ENCODE results near the gene ST3GAL4. TPM values are rescaled to one million over a fixed set of nuclear protein-coding genes. Genes with fewer than 3 reads are reported as not detected.
"Not testable (repeated sequence)": the region's sequence is repeated elsewhere in the genome, so short reads cannot be mapped to it uniquely, and the experiment has no call there.

The ST3GAL4 gene
- total RNA-seq, 1 donor from 2014 or later, result 19.1 TPM

DNA sequence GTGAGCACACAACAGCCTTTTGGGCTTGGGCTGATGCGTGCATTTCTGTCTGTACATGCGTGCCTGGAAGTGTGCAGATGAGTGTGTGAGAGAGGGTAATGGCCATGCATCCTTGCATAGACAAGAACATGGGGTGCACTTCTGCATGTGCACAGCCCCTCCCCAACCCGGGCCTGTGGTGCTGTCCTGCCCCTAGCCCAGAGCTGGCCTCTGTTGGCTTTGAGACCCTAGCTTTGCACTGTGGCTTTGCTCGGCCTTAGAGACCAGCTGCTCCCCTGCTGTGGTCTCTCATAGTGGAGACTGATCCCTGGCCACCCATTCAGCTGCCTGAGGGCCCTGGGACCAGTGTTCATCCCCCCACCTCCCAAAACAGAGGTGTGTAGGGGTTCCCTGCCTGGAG, 25.4 kb downstream of the ST3GAL4 start:
- Mint-ChIP-seq H3K36me3 (peaks cover 7% of the 10 kb centered on the region), H3K27ac (no peak overlapping the region), H3K27me3 (no peaks in the 10 kb centered on the region), H3K4me3 (no peak overlapping the region), H3K9me3 (peaks cover 8% of the 10 kb centered on the region), H3K4me1 (ENCODE audit: unreplicated experiment) (peaks cover 18% of the 10 kb centered on the region)
- TF ChIP-seq, protein P1, sequence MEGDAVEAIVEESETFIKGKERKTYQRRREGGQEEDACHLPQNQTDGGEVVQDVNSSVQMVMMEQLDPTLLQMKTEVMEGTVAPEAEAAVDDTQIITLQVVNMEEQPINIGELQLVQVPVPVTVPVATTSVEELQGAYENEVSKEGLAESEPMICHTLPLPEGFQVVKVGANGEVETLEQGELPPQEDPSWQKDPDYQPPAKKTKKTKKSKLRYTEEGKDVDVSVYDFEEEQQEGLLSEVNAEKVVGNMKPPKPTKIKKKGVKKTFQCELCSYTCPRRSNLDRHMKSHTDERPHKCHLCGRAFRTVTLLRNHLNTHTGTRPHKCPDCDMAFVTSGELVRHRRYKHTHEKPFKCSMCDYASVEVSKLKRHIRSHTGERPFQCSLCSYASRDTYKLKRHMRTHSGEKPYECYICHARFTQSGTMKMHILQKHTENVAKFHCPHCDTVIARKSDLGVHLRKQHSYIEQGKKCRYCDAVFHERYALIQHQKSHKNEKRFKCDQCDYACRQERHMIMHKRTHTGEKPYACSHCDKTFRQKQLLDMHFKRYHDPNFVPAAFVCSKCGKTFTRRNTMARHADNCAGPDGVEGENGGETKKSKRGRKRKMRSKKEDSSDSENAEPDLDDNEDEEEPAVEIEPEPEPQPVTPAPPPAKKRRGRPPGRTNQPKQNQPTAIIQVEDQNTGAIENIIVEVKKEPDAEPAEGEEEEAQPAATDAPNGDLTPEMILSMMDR (conservative IDR thresholded peaks at IDR 0.05), result no peak
- DNase-seq (ENCODE audit: extremely low spot score, unreplicated experiment), result no peak

DNA sequence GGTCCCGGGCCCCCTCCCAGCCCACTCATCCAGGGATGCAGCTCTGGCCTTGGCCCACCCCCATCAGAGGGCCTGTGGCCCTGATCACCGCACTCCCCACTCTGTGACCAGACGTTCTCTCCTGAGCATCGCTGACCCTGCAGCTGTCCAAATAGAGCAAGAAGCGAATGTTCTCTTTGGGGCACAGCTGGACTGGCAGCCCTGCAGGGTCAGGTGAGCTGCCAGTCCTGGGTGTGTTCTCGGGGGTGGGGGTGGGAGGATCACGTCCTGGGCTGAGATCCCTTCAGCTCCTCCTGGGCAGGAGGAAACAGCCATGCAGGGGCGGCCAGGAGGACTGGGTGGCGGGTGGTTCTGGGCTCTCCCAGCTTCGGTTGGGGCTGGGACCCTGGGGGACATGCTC, 26.5 kb downstream of the ST3GAL4 start:
- H3K36me3 Mint-ChIP-seq; H3K27ac Mint-ChIP-seq; H3K27me3 Mint-ChIP-seq; DNase-seq (ENCODE audit: extremely low spot score, unreplicated experiment); H3K9me3 Mint-ChIP-seq; H3K4me3 Mint-ChIP-seq: not testable (repeated sequence)
- H3K4me1 Mint-ChIP-seq (ENCODE audit: unreplicated experiment), result peaks cover 28% of the 10 kb centered on the region

DNA sequence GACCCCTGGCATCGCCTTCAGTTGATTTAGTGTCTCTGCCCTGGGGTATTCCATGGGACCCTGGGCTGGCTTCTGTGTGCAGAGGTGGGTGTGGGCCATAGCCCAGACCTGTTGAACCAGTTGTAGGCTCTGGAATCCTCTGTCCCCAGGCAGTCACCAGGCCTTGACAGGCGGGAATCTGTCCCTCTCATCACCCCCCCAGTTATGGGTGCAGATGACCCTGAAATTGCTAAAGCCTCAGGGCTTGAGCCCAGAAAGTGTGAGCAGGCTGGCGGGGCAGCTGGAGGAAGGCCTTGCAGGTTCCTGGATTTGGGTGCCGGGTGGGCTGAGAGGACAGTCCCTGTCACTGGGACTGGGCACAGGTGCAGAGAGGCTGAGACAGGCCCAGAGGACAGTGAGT, 27.2 kb downstream of the ST3GAL4 start:
- H3K9me3 Mint-ChIP-seq; H3K27me3 Mint-ChIP-seq; H3K36me3 Mint-ChIP-seq; DNase-seq (ENCODE audit: extremely low spot score, unreplicated experiment): not testable (repeated sequence)
- H3K4me3 Mint-ChIP-seq, result peak overlapping the region; percentile 22
- H3K4me1 Mint-ChIP-seq (ENCODE audit: unreplicated experiment), result peaks cover 28% of the 10 kb centered on the region
- H3K27ac Mint-ChIP-seq, result peak overlapping the region; percentile 66

DNA sequence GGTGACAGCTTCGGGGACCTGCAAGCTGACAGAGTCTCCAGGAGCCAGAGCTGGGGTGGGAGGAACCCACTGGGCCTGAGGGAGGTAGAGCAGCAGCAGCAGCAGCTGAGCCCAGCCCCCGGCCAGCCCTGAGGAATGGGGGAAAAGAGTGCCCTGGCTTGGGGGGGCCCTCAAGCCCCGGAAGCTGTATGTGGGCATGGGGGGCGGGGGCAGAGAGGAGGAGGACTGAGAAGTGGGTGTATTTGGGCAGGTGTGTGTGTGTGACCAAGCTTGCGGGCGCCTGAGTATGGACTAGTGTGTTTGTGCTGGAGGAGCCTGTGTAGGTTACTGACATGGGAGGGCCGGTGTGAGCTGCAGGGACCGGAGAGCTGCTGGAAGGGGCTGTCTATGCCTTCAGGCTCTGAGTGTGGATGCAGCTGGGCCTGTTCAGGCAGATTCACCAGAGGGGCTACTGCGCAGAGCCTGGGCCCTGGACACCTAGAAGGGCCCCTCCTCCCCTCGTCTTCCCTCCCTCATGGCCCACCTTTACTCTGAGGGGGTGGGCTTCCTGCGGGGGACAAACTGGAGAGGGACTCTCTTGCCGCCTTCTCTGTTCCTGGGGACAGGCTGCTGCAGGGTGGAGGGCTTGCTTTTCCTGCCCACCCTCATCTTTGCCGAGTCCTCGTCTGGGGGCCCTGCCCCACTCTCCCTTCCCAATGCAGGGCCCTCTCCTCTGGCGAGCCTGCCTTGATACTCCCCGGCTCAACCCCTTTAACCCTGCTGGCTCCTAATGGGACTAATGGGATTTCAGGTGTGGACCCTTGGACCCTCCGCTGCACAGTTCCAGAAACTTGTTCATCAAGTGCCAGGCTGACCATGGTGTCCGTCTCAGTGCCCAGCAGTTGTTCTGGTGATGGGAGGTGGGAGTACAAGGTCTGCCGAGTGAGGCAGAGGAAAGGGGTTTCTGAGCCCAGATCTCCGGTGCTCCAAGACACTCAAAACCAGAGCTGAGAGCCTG, 28.2 kb downstream of the ST3GAL4 start:
- no peak for DNase-seq (ENCODE audit: extremely low spot score, unreplicated experiment)
- Mint-ChIP-seq H3K9me3 (peaks cover 5% of the 10 kb centered on the region), H3K4me1 (ENCODE audit: unreplicated experiment) (peaks cover 27% of the 10 kb centered on the region), H3K27me3 (no peaks in the 10 kb centered on the region), H3K4me3 (no peak overlapping the region), H3K27ac (peak overlapping the region; percentile 43), H3K36me3 (peaks cover 5% of the 10 kb centered on the region)
- TF ChIP-seq, protein P1 (conservative IDR thresholded peaks at IDR 0.05), result no peak

DNA sequence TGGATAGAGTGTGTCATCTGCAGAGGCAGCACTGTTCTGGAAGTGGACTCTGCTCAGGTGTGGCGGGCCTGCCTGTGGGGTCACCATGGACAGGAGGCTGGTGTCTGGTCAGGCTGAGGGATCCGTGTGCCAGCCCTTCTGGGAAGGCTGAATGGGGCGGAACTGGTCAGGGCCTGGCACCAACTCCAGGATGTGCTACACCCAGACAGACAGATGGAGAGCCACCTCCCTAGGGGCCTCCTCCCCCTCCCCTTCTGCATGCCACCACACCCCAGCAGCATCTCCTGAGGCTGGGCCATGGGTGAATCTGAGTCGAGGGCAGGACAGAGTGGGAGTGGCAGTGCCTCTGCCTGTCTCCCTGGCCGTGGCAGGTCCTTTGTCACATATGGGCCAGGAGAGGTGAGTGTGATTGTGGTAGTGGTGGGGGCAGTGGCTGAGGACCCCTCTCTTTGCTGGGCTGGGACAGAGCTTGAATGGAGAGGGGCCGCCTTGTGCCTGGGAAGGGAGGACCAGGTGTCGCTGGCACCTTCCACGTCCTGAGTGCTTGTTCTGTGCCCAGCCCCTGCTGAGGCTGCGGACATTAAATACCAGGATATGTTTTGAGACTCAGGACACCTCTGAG, 29.1 kb downstream of the ST3GAL4 start:
- Mint-ChIP-seq H3K4me1 (ENCODE audit: unreplicated experiment) (peaks cover 21% of the 10 kb centered on the region), H3K27me3 (no peaks in the 10 kb centered on the region), H3K27ac (peak overlapping the region; percentile 34), H3K4me3 (no peak overlapping the region), H3K9me3 (no peaks in the 10 kb centered on the region), H3K36me3 (no peaks in the 10 kb centered on the region)
- TF ChIP-seq, protein P1 (conservative IDR thresholded peaks at IDR 0.05), result no peak
- DNase-seq (ENCODE audit: extremely low spot score, unreplicated experiment), result no peak

DNA sequence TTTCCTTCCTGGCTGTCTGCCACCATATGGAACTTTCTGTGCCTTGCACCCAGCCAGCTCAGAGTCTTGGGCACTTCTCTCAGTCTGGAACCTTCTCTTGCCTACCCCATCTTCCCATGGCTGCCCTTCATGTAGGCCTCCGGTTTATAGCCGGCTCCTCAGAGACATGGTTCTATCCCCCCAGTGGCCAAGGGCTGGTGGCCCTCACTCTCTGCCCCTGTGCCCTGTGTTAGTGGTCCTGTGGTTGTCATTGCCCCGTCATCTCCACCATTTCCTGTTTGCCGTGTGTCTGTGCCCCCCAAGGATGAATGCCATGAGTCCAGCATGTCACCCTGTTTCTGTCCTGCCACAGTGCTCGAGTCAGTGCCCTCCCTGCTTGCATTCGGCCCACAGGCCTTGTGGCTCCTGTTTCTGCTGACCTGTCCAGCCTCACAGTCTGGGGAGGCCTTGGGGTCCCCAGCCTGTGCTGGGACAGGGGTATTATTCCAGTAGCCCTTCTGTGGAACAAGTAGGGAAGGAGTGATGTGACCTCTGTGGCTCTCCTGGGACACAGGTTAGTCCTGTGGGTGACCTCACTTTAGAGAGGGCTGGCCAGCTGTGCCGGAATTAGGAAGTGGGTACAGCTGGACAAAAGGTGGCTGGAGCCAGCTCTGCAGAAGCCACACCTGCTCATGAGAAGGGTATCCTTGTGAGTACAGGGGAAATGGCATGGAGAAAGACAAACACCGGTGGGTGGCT, 30.7 kb downstream of the ST3GAL4 start:
- Mint-ChIP-seq H3K27me3 (no peaks in the 10 kb centered on the region), H3K4me1 (ENCODE audit: unreplicated experiment) (peaks cover 22% of the 10 kb centered on the region), H3K27ac (peak overlapping the region; percentile 80), H3K9me3 (no peaks in the 10 kb centered on the region), H3K4me3 (no peak overlapping the region), H3K36me3 (no peaks in the 10 kb centered on the region)
- TF ChIP-seq, protein P1 (conservative IDR thresholded peaks at IDR 0.05), result no peak
- no peak for DNase-seq (ENCODE audit: extremely low spot score, unreplicated experiment)

DNA sequence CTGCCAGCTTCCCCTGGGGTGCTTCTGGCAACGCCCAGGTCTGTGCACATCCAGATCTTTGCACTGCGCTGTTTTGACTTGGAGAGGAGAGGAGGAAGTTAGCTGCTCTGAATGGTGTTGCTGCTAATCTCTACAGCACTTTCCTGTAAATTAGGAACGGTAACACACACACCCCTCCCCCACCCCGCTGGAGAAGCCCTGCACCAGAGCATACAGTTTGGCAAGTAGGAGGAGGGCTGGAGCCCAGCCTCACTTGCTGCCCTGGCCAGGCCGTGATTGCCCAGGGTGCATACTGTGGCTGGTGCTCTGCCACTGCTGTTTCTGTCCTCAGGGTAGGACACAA, 31.2 kb downstream of the ST3GAL4 start:
- H3K4me3 Mint-ChIP-seq; H3K27me3 Mint-ChIP-seq; H3K9me3 Mint-ChIP-seq; DNase-seq (ENCODE audit: extremely low spot score, unreplicated experiment); H3K36me3 Mint-ChIP-seq: not testable (repeated sequence)
- Mint-ChIP-seq H3K4me1 (ENCODE audit: unreplicated experiment) (peaks cover 28% of the 10 kb centered on the region), H3K27ac (peak overlapping the region; percentile 50)

Measured in type B pancreatic cell (in vitro differentiated cells).